ENCODE data around the gene SDHB.
A peak's percentile ranks its signal among the peaks of the same experiment; 100 is the strongest.
"Not testable (repeated sequence)": the region's sequence is repeated elsewhere in the genome, so short reads cannot be mapped to it uniquely, and the experiment has no call there.

The SDHB gene

DNA sequence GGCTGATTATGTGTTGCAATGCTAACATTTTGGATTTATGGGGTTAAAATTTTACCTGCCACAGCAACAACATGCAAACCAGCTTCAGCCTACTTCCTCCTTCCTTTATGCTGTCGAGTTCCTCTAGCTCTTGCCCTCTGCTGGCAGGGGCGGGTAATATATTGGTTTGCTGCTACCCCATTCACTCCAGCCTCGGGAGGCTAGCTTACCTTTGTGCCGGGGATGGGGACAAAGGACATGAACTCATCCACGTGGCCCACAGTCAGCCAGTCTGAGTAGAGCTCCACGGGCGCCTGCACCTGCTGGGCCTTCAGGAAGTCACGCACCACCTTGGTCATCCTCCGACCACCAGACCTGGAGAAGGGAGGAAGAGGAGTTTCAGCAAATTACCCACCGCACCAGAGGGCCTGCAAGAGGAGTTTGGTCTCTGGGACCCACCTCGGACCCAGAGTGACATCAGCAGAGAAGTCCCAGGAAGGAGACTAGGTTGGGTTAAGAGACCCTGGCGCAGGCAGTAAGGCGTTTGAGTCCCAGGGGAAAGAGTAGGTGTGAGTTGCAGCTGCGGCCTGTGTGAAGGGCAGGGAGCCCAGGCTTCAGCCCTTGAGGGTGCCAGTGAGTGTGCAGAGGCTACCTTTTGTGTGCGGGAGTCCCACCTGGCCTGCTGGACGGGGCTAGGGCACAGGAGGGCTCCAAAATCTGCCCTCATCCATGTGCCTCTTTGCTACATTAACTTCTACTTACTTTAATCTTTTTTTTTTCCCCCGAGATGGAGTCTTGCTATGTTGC is 21.8 kb upstream of the SDHB start:
- DNase-seq (ENCODE audit: low spot score): no peak

DNA sequence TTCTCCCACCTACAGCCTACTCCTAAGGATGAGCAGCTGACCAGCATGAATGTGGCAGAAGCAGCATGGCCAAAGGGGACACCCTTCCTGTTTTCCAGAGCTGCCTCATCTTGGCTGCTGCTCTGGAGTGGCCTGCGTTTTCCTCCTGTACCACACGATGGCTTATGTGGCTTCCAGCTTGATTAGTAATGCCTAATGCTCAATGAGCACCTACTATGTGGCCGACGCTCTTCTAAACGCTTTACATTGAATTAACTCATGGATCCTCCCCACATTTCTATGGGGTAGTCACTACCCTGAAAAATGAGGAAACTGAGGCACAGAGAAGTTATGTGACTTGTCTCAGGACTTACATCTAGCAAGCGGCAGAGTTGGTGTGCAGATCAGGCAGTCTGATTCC is 18.0 kb upstream of the SDHB start:
- DNase-seq (ENCODE audit: low spot score): no peak

DNA sequence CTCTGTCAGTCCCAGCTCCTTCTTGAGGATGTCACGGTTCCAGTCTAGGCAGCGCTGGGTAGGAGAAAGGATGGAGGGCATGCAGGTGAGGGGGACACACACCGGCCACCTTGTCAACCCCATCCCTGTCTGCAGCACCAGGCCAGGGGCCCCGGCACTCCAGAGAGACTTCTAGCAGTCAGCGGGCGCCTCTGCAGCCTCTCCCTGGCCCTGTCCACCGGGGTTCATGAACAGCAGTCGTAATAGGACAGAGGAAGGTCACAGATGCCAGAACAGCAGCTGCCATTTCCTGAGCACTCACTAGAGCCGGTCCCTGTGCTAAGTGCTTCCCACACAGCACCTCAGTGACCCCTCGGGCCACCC is 16.3 kb upstream of the SDHB start:
- DNase-seq (ENCODE audit: low spot score): no peak

DNA sequence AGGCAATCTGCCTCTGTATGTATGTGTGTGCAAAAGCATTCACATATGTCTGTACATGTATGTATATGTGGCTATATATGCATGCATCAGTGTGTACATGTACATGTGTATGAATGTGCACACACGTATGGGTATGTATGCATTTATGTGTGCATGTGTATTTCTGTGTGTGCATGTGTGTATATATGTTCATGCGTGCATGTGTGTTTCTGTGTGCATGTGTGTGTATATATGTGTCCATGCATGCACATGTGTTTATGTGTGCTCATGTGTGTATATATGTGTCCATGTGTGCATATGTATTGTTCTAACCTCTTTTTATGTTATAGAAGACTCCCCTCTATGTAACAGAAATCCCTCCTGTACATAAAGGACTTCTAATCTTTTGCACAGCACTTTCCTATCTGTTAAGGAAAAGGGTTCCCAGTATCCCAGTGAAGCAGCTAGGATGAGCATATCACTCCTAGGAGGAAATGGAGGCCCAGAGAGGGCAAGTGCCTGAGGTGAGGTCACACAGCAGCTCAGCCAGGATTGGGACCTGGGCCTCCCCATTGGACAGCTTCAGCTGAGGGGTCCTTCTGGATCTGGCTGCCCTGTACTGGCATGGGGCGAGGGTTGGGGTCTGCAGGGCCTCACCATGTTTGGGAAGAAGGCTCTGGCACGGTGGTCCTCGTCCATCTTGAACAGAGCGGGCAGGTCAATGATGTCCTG is 15.8 kb upstream of the SDHB start:
- DNase-seq (ENCODE audit: low spot score): no peak

DNA sequence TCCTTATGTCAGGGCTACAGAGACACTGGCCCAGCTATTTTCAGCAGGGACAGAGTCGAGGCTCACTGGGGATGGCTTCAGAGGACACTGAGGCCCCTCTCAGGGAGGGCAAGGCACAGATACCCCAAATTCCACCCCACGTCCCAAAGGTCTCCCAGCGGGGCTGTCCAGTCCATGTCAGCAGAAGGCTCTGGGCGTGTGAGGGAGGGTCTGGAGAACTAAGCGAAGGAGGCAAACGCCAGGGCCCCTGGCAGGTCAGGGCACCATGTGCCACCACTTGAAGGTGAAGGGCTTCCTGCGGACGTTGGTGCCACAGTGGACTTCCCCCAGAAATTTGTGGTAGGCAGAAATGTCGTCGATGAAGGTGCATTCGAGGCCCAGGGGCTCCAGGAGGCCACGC is 15.0 kb upstream of the SDHB start:
- no peak for DNase-seq (ENCODE audit: low spot score)

DNA sequence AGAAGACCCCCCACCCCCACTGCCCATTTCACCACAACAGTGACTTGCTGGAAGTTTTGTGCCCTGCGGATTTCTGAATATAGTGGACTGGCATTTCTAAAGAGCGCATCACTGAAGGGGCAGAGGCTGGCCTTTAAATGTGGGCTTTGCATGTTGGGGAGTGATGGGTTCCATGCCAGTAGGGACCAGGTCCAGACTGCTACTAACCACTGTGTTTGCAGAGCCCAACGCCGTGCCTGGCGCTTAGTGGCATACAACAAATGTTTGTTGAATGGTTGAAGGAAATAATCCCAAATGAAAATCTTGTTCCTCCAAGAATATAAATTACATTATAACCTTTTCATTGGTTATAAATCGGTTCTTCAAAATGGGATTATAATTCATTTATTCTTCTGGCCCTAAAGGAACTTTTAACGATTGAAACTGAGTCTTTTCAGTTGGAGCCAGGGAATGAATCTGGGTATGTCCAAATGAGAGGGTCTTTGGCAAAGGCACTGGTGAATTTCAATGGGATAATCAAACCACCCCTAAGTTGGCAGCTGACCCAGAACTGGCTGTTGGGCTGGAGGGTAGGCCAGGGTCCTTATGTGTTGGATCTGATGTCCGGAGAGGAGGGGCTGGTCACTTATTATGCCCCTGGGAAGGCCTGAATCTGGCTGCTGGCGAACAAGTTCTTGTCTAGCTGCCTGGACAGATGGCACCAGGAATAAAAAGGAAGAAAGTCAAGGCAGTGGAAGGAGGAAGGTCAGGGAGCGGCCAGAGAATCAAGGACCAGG is 13.8 kb upstream of the SDHB start:
- no peak for DNase-seq (ENCODE audit: low spot score)

DNA sequence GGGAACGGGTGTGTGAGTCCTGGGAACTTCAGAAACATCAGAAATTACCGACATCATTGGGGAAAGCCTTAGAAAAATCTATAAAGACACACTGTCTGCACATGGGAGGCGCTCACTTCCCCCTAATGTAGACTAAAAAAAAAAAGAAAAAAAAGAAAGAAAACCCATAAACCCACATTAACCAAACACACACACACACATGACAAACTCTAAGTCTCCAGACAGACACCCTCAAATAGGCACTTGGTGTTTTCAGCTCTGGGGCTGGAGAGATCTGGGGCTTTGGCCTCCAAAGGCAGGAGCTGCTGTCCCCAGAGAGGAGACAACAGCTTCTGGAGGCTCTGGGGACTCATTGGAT is 13.2 kb upstream of the SDHB start:
- DNase-seq (ENCODE audit: low spot score): no peak

DNA sequence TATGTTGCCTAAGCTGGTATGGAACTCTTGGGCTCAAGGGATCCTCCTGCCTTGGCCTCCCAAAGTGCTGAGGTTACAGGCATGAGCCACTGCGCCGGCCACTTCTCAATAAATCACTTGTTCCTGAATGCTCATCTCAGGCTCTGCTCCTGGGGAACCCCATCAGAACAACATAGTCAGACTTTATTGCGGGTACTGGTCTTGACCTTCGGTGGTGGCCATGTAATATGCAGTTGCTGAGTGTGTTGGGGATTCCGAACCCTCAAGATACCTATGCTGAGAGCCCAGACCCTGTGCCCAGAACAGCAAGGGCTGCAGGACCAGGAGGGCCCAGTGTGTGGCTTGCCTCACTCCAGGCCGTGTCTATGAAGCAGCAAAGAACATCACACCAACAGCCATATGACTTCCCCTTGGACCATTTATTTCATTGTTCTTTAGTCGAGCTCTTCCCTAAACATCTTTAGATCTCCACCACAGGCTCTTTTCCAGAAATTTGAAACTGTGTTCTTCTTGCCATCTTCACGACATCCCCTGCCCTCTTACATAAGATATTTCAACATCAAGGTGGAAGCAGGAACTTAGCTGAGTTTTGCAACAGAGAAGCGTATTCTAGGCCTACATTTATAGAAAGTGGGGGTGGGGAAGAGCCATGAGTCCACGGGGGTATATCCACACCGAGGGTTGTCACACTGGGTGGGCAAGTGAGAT is 12.7 kb upstream of the SDHB start:
- DNase-seq (ENCODE audit: low spot score): no peak

DNA sequence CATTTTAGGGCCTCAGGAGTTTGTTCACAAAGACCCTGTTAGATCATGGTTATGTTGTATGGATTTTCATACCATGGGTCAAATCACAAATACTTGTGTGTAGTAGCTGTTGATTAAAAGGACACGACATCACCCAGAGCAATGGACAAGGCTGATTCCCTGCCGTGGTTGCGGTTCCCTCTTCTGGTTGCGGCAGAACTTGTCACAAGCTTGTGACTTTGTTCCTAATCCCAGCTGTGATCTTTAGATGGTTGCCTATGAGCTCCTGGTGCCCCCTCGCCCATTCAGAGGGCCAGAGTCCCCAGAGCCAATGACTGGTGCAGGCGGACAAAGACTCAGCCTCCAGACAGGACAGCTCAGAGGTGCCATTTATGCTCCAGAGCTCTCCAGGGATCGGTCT is 11.8 kb upstream of the SDHB start:
- DNase-seq (ENCODE audit: low spot score): no peak

DNA sequence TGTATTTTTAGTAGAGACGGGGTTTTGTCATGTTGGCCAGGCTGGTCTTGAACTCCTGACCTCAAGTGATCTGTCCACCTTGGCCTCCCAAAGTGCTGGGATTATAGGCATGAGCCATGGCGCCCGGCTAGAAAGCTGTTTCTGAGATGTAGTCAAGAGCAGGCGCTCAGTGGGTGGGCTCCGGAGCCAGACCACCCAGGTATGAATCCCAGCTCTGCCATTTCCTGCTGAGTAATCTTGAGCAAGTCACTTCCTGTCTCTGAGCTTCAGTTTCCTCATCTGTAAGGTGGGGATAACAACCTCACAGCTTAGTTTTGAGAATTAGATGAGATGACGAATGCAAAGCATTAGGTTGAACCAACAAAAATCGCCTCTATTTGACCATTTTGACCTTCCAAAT is 8.9 kb upstream of the SDHB start:
- DNase-seq (ENCODE audit: low spot score): not testable (repeated sequence)

DNA sequence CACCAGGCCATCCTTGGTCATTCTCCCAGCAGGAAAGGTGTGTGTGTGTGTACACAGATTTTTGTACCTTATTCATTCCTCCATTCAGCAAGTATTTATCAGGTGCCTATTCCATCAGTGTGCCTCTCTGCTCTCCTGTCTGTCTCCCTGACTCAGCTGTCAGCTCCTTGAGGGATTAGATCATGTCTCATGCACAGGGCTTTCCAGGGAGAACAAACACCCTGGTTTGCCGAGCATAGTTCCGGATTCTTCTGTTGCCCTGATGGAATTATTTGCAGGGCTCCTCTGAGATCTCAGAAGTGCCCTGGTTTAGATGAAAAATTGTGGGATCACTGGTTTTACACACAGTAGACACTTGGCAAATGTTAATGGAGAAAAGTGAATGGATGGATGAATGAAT is 8.1 kb upstream of the SDHB start:
- no peak for DNase-seq (ENCODE audit: low spot score)

DNA sequence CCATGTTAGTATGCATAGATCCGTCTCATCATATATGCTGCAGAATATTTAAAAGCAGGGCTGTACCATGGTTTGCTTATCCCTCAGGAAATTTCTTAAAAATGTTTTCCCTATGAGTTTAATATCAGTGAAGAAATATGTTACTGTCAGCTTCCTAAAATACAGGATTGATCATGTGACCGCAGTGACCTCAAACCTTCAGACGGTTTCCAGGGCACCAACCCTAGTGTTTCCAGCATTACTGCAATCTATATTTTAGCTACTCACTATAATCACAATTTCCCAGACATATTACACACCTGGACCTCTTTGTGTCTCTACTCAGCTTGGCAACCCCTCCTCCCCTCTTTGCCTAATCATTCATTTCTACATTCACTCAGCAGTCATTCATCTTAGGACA is 7.7 kb upstream of the SDHB start:
- no peak for DNase-seq (ENCODE audit: low spot score)

DNA sequence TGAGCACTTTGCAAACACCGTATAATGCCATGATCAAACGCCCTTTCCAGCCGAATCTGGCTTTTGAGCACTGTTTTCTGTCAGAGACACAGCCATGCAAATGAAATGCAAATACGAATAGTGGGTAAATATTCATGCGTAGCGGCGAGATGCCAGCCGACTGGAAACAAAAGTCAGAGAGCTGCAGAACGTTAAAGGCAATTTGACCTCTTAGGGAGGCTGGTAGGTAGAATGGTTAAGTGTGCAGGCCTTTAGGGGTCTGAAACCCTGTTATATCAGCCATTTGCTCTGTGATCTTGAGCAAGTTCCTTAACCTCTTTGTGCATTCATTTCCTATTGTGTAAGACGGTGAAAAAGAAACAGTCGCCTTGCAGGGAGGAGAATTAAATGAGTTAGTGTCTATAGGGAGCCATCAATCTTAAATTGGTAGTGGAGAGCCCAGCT is 6.5 kb upstream of the SDHB start:
- DNase-seq (ENCODE audit: low spot score): no peak

DNA sequence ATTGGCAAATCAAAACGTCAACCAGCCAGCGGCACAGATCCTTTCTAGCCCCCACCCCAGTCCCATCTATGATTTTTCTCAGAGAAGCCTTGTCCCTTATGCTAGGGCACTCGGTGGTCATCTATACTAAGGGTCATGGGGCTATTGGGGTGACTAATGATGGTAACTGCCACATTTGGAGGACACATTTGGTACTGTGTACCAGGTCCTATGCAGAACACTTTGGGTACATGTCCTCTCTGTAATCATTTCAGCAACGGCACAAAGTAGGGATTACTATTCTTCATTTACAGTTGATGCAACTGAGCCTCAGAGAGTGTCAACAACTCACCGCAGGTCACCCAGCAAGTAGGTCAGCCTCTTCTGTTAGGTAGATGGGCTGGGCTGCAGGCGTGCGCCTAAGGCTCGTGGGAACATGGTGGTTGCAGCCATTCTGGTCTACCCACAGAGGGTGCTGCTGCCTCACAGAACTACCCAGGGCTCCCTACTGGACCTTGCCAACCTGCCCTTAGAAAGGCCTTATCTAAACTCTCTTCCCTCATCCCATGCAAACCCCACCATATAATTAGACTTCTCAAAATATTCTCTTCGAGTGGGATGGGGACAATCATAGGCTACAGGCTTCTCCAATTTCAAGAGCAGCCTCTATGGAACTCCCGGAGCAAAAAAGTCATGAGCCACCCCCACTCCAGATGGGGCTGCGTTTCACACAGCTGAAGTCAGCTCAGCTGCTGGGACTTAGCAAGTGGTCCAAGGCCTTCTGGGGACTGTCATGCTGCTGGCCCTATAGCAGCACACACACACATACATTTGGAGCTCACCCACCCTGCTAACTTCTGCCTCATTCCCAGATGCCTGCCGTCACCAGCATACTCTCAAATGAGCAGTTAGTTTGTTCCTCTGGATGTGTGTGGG is 5.8 kb upstream of the SDHB start:
- peak; percentile 63 for DNase-seq (ENCODE audit: low spot score)

DNA sequence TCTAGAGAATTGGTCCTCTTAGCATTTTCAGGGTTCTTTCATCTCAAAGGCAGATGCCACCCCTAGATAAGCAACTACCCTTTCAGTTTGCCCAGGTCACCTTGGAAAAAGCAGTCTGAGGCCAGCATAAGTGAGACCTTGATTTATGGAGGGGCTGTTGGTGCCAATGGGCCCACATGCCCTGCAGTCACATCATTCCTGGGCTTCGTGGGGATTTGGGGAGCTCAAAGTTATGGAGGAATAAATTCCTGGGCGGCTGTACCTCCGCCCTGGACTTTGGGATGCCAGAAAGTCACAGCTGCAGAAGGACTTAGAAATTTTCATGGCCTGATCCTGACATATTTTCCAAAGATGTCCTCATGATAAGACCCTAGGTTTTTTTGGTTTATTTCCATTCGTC is 2.7 kb upstream of the SDHB start:
- no peak for DNase-seq (ENCODE audit: low spot score)

DNA sequence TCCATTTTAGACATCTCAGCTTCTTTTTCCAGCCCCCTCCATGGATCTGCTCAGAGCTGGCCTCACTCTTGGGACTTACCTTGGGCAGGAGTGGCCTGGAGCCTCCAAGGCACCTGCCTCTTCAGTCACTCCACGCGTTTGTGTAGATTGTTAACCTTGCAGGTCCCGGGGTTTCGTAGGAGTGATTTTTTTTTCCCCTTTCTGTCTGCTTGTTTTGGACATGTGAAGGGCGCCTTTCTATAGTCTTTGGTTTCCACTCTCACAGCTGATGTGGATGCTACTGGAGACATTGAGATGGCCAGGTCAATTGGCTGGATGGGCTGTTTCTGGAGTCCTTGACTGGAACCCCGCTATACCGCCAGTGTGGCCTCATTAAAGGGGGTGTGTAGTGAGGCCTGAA is 2.0 kb upstream of the SDHB start:
- DNase-seq (ENCODE audit: low spot score): no peak

DNA sequence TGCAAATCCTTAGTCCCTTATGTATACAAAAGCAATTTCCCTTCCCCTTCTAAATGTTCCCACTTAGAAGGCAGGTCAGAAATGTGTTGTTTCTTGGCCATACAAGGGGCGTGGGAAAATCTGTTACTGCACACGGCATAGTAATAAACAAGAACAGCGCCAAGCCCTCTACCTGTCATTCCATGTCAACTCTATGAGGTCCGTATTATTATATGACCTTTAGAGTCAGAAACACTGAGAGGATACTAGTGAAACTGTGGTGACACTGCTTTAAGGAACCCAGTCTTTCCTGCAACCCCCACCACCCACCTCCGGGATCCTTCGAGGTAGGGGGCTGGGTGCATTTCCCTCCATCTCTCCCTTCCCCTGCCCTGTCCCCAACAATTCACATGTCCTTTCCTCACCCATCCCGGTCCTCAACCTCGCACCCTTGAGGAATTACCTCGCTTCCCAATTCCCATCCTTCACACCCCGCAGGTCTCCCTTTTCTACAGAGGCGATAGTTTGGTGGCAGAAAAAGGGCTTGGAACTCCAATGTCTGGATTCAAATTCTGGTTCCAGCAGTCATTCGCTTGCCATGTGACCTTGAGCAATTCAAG is 647 bp downstream of the SDHB start:
- DNase-seq (ENCODE audit: low spot score): no peak

DNA sequence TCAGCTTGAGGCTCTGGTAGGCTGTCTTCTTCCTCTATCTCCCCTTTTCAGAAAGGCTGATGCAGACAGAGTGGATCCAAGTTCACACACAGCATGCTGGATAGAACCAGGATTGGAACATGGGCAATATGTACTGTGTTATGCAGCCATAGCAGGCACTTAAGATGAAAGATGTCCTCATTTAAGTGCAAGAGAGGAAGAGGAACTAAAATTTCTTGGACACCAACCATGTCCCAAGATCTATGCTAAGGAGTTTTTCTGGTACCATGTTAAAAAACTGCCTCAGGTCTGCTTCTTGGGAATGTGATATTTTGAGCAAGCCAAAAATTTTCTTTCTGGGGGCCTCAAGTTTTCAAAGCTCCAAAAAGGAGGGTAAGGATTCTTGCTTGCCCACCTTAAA is 1.2 kb downstream of the SDHB start:
- no peak for DNase-seq (ENCODE audit: low spot score)

DNA sequence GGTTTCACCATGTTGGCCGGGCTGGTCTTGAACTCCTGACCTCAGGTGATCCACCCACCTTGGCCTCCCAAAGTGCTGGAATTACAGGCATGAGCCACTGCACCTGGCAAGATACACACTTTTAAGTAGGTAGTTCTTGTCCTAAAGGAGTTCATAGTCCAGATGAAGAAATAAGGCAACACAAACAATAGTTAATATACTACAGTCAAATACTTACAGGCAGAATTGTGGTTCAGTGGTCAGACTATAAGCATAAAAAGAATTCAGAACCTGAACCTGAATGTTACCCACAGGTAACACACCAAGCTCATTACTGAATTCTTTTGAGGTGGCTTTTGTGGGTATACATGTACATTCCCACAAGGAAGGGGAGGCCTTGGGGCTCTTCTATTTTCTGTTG is 1.8 kb downstream of the SDHB start:
- DNase-seq (ENCODE audit: low spot score): no peak

DNA sequence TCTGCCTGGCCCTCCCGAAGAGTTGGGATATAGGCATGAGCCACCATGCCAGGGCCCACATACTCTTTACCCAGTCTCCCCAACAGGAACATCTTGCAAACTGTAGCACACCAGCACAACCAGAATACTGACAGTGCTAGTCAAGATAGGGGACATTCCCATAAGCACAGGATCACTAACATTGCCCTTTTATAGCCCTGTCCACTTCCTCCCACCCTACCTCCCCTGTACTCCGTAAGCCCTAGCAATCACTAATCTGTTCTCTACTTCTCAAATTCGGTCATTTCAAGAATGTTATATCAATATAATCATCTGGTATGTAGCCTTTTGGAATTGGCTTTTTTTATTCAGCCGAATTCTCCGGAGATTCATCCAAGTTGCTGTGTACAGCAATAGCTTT is 5.9 kb downstream of the SDHB start:
- no peak for DNase-seq (ENCODE audit: low spot score)

DNA sequence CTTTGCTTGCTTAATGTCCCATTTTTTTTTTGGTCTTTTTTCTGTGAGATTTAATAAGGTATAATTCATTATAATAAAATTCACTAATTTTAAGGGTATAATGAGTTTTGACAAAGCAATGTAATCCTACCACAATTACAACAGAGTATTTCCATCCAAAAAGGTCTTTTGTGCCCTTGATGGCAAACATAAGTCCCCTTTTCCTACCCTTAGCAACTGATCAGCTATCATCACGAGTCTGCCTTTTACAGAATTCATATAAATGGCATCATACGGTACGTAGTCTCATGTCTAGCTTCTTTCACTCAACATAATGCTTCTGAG is 7.5 kb downstream of the SDHB start:
- no peak for DNase-seq (ENCODE audit: low spot score)
